Cardiac muscle cell (in vitro differentiated cells and primary cell): ENCODE measurements around the gene KRTAP10-2. TPM values are rescaled to one million over a fixed set of nuclear protein-coding genes. Genes with fewer than 3 reads are reported as not detected.
"Not testable (repeated sequence)": the region's sequence is repeated elsewhere in the genome, so short reads cannot be mapped to it uniquely, and the experiment has no call there.

Experiments used
- DNase-seq, 2 donors: peaks; one replicate each; pipeline versions ENCODE4 v3.0.0 to v3.0.0-alpha.2; 2010 to 2017; ENCODE audit warnings: low read depth in 1 of 2, low spot score in 1 of 2
- H3K27ac ChIP-seq: fragments of 200-600 bp; sonication (generic); 2 replicates; pipeline ENCODE4 v1.5.1; 2016
- H3K27me3 ChIP-seq: fragments of 200-600 bp; sonication (generic); 2 replicates; pipeline ENCODE4 v1.6.0; 2016; ENCODE audit warnings: control low read depth
- H3K36me3 ChIP-seq: fragments of 200-600 bp; sonication (generic); 2 replicates; pipeline ENCODE4 v1.5.1; 2016; ENCODE audit warnings: control low read depth
- H3K4me1 ChIP-seq: fragments of 200-600 bp; sonication (generic); 2 replicates; pipeline ENCODE4 v1.8.1; 2017; ENCODE audit warnings: low read depth, mild to moderate bottlenecking, mixed run types
- H3K4me3 ChIP-seq: fragments of 200-600 bp; sonication (generic); 2 replicates; pipeline ENCODE4 v1.5.1; 2016; ENCODE audit warnings: mild to moderate bottlenecking
- H3K9me3 ChIP-seq: fragments of 200-600 bp; sonication (generic); 2 replicates; pipeline ENCODE4 v1.5.1; 2017; ENCODE audit warnings: low read depth, mild to moderate bottlenecking, control low read depth
- polyA plus RNA-seq: library from polyadenylated mRNA; unstranded; fragments of >200 nt; fragmentation: Nextera tagmentation; extraction: Ambion mirVana; gene quantifications from 2 replicates; pipeline ENCODE4 v1.2.1, GENCODE V29; 2016
- total RNA-seq: library from RNA; depleted of rRNA; stranded (reverse); fragments of >200 nt; gene quantifications from 2 replicates; pipeline ENCODE4 v1.2.3, GENCODE V29; 2016
- TF ChIP-seq, protein P1 (sequence below): IDR thresholded peaks from 2 replicates; pipeline ENCODE4 v1.5.1; 2012; ENCODE audit warnings: low read depth, mild to moderate bottlenecking, low read length

Gene KRTAP10-2
- total and polyA plus RNA-seq, 2 experiments from 2014 or later = 0.55 TPM; not detected in 1

DNA sequence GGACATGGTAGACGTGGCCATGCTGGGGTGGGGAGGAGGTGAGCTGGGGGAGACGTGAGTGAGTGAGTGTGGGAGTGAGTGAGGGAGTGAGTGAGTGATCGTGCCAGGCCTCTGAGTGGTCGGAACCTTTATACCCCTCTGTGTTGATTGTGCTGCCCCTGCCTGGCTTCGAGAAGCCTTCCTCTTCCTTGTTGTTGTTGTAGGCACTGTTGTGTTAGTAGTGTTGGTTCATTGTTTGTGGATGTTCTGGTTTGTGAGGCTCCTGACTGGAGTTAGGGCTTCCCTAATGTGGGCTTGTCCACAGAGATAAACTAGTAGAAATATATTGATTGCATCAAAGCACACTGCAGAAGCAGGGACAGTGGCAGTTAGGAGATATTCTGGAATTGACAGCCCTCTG is 7.4 kb upstream of the KRTAP10-2 start, which contains the start of gene KRTAP10-3:
KRTAP10-3 (minus strand) TSS at position 101 of the 400 bp plus-strand sequence; CDS start at position 21, 80 bp downstream.
- Histone ChIP-seq H3K9me3 (no peaks in the 10 kb centered on the region), H3K27me3 (no peaks in the 10 kb centered on the region), H3K4me3 (no peak within 1 kb of the TSS), H3K27ac (no peak within 1 kb of the TSS), H3K4me1 (no peaks in the 10 kb centered on the region), H3K36me3 (no peaks in the 10 kb centered on the region)
- TF ChIP-seq, protein P1, sequence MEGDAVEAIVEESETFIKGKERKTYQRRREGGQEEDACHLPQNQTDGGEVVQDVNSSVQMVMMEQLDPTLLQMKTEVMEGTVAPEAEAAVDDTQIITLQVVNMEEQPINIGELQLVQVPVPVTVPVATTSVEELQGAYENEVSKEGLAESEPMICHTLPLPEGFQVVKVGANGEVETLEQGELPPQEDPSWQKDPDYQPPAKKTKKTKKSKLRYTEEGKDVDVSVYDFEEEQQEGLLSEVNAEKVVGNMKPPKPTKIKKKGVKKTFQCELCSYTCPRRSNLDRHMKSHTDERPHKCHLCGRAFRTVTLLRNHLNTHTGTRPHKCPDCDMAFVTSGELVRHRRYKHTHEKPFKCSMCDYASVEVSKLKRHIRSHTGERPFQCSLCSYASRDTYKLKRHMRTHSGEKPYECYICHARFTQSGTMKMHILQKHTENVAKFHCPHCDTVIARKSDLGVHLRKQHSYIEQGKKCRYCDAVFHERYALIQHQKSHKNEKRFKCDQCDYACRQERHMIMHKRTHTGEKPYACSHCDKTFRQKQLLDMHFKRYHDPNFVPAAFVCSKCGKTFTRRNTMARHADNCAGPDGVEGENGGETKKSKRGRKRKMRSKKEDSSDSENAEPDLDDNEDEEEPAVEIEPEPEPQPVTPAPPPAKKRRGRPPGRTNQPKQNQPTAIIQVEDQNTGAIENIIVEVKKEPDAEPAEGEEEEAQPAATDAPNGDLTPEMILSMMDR = no peak
- no peak for DNase-seq

GRCh38 chr21:44558329-44558675 is 7.0 kb upstream of the KRTAP10-2 start:
- not testable (repeated sequence) for H3K27ac ChIP-seq, H3K36me3 ChIP-seq, H3K9me3 ChIP-seq, DNase-seq, H3K4me1 ChIP-seq, H3K4me3 ChIP-seq, H3K27me3 ChIP-seq

DNA sequence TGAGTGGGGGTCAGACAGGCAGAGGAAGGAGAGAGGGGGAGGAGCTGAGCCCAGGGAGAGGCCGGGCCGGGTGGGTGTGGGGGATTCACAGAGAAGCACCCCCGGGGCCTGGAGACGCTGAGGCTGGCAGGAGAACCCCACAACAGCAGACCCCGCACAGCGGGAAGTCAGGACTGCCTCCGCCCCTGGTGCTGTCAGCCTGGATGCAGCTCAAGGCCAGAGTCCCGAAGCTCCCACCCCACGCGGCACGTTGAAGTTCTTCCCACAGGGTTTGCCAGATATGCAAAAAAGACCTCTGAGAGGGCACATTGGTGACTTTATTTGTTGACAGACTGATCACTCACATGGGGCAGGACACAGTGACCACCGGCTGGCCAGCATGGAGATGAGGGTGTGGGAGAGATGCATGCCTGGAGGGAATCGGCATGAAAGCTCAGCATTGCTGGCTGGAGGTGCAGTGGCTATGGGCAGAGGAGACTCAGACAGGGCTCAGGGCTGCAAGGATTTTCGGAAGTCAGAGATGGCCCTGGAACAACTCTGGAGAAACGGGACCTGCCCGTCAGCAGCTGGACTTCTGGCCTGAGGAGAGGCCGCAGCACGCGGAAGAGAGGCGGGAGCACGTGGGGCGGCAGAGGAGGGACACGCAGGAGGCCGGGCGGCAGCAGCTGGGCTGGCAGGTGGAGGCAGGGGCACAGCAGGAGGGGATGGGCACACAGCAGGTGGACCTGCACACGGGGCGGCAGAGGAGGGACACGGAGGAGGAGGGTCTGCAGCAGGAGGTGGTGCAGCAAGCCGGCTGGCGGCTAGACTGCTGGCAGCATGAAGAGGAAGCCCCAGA is 6.4 kb upstream of the KRTAP10-2 start:
- H3K9me3 ChIP-seq = no peaks in the 10 kb centered on the region
- H3K27ac ChIP-seq = no peak overlapping the region
- DNase-seq = no peak
- H3K36me3 ChIP-seq = no peaks in the 10 kb centered on the region
- H3K4me3 ChIP-seq = no peak overlapping the region
- no peaks in the 10 kb centered on the region for H3K27me3 ChIP-seq
- TF ChIP-seq, protein P1 = no peak
- H3K4me1 ChIP-seq = no peaks in the 10 kb centered on the region

- Histone ChIP-seq H3K9me3 (no peaks in the 10 kb centered on the region), H3K4me3 (no peak overlapping the region), H3K4me1 (no peaks in the 10 kb centered on the region), H3K27me3 (no peaks in the 10 kb centered on the region), H3K27ac (no peak overlapping the region), H3K36me3 (no peaks in the 10 kb centered on the region)
- TF ChIP-seq, protein P1 = no peak
- DNase-seq = no peak
These were observed 5.6 kb upstream of the KRTAP10-2 start for GRCh38 chr21:44556879-44557278.

GRCh38 chr21:44555200-44555875 is 4.0 kb upstream of the KRTAP10-2 start:
- Histone ChIP-seq H3K27ac (no peak overlapping the region), H3K4me3 (no peak overlapping the region), H3K27me3 (no peaks in the 10 kb centered on the region), H3K36me3 (no peaks in the 10 kb centered on the region), H3K9me3 (no peaks in the 10 kb centered on the region), H3K4me1 (no peaks in the 10 kb centered on the region)
- DNase-seq = no peak
- TF ChIP-seq, protein P1 = no peak

- H3K9me3 ChIP-seq = no peaks in the 10 kb centered on the region
- no peaks in the 10 kb centered on the region for H3K27me3 ChIP-seq
- no peak overlapping the region for H3K4me3 ChIP-seq
- peaks cover 14% of the 10 kb centered on the region for H3K4me1 ChIP-seq
- H3K27ac ChIP-seq = no peak overlapping the region
- H3K36me3 ChIP-seq = no peaks in the 10 kb centered on the region
- TF ChIP-seq, protein P1 = no peak
- no peak for DNase-seq
These were observed 1.4 kb upstream of the KRTAP10-2 start for GRCh38 chr21:44552681-44553080.
